ENCODE results near the gene PHETA2. TPM values are rescaled to one million over a fixed set of nuclear protein-coding genes. Genes with fewer than 3 reads are reported as not detected.

The PHETA2 gene
- total and polyA plus RNA-seq, 2 of the 13 experiments (the other 11 are each of a cell fraction or from before 2014, with no cell fraction given), result 0.07 TPM; not detected in 1

DNA sequence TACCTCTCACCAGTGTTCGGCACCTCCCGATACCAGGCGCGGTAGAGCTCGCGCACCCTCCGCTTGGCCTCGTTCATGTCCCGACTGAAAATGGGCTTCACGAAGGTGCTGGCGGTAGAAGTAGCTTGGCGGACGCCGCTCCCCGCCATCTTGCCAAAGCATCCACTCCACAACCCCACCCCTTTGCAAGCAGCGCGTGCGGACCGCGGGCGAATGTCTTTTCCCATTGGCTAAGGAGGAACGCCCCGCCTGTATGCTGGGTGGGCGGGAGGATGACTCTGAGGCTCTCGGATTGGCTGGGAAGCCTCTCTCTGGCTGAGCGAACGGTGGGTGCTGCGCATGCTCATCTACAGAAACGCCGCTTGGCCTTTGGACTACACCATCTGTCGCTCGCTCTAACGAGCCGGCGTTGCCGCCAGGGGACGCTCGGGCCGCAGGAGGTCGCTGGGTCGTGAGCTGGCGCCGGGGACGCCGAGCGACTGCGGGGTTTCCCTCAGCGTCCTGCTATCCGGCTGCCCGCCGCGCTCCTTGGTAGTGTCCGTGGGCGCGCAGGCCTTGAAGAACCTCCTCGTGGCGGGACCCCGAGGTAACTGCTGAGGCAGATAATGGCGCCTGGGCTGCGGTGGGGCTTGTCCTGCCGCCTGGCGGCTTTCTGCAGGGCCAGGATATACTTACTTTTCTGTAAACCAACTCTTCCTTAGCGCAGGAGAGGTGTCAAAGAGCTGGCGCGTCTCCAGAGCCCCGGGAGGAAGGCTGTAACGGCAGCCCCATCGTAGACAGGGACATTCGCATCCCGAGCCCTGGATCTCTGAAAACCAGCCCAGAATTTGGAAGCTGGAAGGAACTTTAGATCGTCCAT lies 16.8 kb downstream of the PHETA2 start, which contains the start of gene NDUFA6 (continued):
- TF ChIP-seq NKX3-1 (CRISPR knock-in tag; IDR thresholded peaks at IDR 0.05) (0 out of 2 replicates have a peak, but pooled peaks have one; percentile 33), RFXAP (CRISPR knock-in tag; IDR thresholded peaks at IDR 0.05; ENCODE audit: borderline replicate concordance) (peak; percentile 81), ZNF547 (CRISPR knock-in tag; IDR thresholded peaks at IDR 0.05) (peak; percentile 90; the same call in 1 of the 2 replicates), DR1 (CRISPR knock-in tag; IDR thresholded peaks at IDR 0.05) (peak; percentile 84; the same call in 1 of the 2 replicates), KLF15 (CRISPR knock-in tag; IDR thresholded peaks at IDR 0.05; ENCODE audit: borderline replicate concordance) (0 out of 2 replicates have a peak, but pooled peaks have one; percentile 56), ETV5 (CRISPR knock-in tag; IDR thresholded peaks at IDR 0.05; ENCODE audit: borderline replicate concordance) (peak; percentile 42; the same call in 1 of the 2 replicates), ZSCAN25 (CRISPR knock-in tag; IDR thresholded peaks at IDR 0.05) (peak; percentile 42; the same call in 1 of the 2 replicates), CAMTA2 (CRISPR knock-in tag; IDR thresholded peaks at IDR 0.05; ENCODE audit: borderline replicate concordance) (peak; percentile 86; the same call in 1 of the 2 replicates), SP5 (CRISPR knock-in tag; IDR thresholded peaks at IDR 0.05; ENCODE audit: borderline replicate concordance, low read depth) (no peak; the same call in 1 of the 2 replicates), ZFP41 (CRISPR knock-in tag; IDR thresholded peaks at IDR 0.05; ENCODE audit: borderline replicate concordance) (0 out of 2 replicates have a peak, but pooled peaks have one; percentile 22), YEATS2 (CRISPR knock-in tag; IDR thresholded peaks at IDR 0.05; ENCODE audit: borderline replicate concordance) (peak; percentile 70), MED1 (CRISPR knock-in tag; IDR thresholded peaks at IDR 0.05) (peak; percentile 83)
- TF ChIP-seq, protein P1, sequence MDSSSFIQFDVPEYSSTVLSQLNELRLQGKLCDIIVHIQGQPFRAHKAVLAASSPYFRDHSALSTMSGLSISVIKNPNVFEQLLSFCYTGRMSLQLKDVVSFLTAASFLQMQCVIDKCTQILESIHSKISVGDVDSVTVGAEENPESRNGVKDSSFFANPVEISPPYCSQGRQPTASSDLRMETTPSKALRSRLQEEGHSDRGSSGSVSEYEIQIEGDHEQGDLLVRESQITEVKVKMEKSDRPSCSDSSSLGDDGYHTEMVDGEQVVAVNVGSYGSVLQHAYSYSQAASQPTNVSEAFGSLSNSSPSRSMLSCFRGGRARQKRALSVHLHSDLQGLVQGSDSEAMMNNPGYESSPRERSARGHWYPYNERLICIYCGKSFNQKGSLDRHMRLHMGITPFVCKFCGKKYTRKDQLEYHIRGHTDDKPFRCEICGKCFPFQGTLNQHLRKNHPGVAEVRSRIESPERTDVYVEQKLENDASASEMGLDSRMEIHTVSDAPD (CRISPR knock-in tag; IDR thresholded peaks at IDR 0.05), result 0 out of 2 replicates have a peak, but pooled peaks have one; percentile 61
- TF ChIP-seq, protein P2, sequence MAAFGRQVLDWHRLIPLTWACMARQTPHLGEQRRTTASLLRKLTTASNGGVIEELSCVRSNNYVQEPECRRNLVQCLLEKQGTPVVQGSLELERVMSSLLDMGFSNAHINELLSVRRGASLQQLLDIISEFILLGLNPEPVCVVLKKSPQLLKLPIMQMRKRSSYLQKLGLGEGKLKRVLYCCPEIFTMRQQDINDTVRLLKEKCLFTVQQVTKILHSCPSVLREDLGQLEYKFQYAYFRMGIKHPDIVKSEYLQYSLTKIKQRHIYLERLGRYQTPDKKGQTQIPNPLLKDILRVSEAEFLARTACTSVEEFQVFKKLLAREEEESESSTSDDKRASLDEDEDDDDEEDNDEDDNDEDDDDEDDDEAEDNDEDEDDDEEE (CRISPR knock-in tag; IDR thresholded peaks at IDR 0.05), result peak; percentile 68; the same call in 1 of the 2 replicates
- TF ChIP-seq, protein P3, sequence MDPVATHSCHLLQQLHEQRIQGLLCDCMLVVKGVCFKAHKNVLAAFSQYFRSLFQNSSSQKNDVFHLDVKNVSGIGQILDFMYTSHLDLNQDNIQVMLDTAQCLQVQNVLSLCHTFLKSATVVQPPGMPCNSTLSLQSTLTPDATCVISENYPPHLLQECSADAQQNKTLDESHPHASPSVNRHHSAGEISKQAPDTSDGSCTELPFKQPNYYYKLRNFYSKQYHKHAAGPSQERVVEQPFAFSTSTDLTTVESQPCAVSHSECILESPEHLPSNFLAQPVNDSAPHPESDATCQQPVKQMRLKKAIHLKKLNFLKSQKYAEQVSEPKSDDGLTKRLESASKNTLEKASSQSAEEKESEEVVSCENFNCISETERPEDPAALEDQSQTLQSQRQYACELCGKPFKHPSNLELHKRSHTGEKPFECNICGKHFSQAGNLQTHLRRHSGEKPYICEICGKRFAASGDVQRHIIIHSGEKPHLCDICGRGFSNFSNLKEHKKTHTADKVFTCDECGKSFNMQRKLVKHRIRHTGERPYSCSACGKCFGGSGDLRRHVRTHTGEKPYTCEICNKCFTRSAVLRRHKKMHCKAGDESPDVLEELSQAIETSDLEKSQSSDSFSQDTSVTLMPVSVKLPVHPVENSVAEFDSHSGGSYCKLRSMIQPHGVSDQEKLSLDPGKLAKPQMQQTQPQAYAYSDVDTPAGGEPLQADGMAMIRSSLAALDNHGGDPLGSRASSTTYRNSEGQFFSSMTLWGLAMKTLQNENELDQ (CRISPR knock-in tag; IDR thresholded peaks at IDR 0.05; ENCODE audit: borderline replicate concordance), result no peak
- TF ChIP-seq, protein P4, sequence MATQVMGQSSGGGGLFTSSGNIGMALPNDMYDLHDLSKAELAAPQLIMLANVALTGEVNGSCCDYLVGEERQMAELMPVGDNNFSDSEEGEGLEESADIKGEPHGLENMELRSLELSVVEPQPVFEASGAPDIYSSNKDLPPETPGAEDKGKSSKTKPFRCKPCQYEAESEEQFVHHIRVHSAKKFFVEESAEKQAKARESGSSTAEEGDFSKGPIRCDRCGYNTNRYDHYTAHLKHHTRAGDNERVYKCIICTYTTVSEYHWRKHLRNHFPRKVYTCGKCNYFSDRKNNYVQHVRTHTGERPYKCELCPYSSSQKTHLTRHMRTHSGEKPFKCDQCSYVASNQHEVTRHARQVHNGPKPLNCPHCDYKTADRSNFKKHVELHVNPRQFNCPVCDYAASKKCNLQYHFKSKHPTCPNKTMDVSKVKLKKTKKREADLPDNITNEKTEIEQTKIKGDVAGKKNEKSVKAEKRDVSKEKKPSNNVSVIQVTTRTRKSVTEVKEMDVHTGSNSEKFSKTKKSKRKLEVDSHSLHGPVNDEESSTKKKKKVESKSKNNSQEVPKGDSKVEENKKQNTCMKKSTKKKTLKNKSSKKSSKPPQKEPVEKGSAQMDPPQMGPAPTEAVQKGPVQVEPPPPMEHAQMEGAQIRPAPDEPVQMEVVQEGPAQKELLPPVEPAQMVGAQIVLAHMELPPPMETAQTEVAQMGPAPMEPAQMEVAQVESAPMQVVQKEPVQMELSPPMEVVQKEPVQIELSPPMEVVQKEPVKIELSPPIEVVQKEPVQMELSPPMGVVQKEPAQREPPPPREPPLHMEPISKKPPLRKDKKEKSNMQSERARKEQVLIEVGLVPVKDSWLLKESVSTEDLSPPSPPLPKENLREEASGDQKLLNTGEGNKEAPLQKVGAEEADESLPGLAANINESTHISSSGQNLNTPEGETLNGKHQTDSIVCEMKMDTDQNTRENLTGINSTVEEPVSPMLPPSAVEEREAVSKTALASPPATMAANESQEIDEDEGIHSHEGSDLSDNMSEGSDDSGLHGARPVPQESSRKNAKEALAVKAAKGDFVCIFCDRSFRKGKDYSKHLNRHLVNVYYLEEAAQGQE (IDR thresholded peaks at IDR 0.05; ENCODE audit: borderline replicate concordance in 1 of 2, low read depth in 1 of 2, low read length in 2 of 2), result no peak
- TF ChIP-seq, protein P5, sequence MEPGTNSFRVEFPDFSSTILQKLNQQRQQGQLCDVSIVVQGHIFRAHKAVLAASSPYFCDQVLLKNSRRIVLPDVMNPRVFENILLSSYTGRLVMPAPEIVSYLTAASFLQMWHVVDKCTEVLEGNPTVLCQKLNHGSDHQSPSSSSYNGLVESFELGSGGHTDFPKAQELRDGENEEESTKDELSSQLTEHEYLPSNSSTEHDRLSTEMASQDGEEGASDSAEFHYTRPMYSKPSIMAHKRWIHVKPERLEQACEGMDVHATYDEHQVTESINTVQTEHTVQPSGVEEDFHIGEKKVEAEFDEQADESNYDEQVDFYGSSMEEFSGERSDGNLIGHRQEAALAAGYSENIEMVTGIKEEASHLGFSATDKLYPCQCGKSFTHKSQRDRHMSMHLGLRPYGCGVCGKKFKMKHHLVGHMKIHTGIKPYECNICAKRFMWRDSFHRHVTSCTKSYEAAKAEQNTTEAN (CRISPR knock-in tag; conservative IDR thresholded peaks at IDR 0.05), result peak; percentile 73
